Measurements from ENCODE around the gene NBPF11. TPM values are rescaled to one million over a fixed set of nuclear protein-coding genes. Genes with fewer than 3 reads are reported as not detected.
A peak's percentile ranks its signal among the peaks of the same experiment; 100 is the strongest.
"Not testable (repeated sequence)": the region's sequence is repeated elsewhere in the genome, so short reads cannot be mapped to it uniquely, and the experiment has no call there.

NBPF11 gene, protein sequence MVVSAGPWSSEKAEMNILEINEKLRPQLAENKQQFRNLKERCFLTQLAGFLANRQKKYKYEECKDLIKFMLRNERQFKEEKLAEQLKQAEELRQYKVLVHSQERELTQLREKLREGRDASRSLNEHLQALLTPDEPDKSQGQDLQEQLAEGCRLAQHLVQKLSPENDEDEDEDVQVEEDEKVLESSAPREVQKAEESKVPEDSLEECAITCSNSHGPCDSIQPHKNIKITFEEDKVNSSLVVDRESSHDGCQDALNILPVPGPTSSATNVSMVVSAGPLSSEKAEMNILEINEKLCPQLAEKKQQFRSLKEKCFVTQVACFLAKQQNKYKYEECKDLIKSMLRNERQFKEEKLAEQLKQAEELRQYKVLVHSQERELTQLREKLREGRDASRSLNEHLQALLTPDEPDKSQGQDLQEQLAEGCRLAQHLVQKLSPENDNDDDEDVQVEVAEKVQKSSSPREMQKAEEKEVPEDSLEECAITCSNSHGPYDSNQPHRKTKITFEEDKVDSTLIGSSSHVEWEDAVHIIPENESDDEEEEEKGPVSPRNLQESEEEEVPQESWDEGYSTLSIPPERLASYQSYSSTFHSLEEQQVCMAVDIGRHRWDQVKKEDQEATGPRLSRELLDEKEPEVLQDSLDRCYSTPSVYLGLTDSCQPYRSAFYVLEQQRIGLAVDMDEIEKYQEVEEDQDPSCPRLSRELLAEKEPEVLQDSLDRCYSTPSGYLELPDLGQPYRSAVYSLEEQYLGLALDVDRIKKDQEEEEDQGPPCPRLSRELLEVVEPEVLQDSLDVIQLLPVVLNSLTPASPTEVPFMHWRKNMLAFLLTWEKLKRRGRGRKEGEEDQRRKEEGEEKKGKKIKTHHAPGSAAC
- 10 to 100 TPM in 1 of 2 donors, 1 to 10 TPM in 1; 8.5 to 12.3 TPM for total RNA-seq

DNA sequence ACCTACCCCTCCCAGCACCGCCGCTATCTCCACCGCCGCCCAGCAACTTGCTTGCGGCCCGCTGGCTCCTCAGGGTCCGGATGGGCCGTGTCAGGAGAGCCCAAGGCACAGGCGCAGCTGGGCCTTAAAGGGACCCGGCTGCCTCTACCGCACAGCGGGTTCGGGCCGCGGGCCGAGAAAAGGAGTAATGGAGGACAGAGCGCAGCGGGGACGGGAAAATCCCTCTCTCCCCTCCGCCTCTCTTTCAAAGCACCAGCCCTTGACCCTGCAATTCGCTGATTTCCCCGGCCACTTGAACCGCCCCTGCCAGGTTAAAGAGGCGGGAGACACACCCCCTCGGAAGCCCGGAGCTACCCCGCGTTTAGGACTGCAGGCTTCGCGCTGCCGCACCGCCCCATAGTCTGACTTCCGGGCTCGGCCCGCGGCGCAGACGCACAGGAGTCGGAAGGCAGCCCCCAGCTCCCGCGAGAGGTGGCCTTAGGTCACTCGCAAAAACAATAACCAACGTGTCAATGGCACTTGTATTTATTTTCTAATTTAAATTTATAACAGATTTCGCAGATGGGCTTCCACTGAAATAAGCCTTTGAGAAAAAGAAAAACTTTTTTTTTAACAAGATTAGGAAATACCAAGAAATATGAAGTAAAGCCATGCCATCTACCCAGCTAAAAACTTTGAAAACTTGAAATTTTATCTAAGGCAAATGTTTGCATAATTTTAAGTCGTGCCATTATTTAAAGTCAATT, at the start of gene NBPF11:
Gene NBPF11 (minus strand): TSS at position 371 of the 746 bp plus-strand sequence. CDS start 25,278 bp downstream, outside the sequence.
- DNase-seq (ENCODE audit: low spot score) (peak; percentile 40), ATAC-seq (ENCODE audit: insufficient number of reproducible peaks, low FRiP score, low read depth) (peak; percentile 77)
- not testable (repeated sequence) for H3K9me3 ChIP-seq; H3K36me3 ChIP-seq; H3K27me3 ChIP-seq (replicated peaks; ENCODE audit: insufficient read depth)
- Histone ChIP-seq H3K27ac (peak within 1 kb of the TSS; percentile 61 to 68), H3K4me1 (ENCODE audit: control insufficient read depth in 1 of 2, low read depth in 2 of 2) (peaks cover 0 to 11% of the 10 kb centered on the region in 2 donors), H3K4me3 (peak within 1 kb of the TSS; percentile 77)

DNA sequence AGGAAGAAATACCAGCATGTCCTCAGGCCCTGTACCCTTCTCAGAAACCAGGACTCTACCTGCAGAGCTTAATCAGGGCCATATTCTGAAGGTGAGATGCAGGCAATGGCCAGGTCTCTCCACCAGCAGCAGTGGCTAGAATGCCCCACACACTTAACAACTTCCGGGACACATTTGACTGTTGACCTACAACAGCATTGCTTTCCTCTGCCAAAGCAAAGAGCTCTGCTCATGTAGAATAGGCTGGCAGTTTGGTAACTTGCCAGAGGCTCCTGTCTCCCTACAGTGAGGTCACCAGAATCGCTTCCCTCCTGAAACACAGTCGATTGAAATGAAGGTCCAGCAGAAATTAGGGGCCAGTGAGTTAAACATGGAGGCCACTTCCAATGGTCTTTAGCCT, 45.3 kb upstream of the NBPF11 start:
- not testable (repeated sequence) for H3K36me3 ChIP-seq; H3K9me3 ChIP-seq; H3K4me3 ChIP-seq; H3K4me1 ChIP-seq (ENCODE audit: control insufficient read depth in 1 of 2, low read depth in 2 of 2); H3K27me3 ChIP-seq (replicated peaks; ENCODE audit: insufficient read depth); DNase-seq (ENCODE audit: low spot score); ATAC-seq (ENCODE audit: insufficient number of reproducible peaks, low FRiP score, low read depth); H3K27ac ChIP-seq

DNA sequence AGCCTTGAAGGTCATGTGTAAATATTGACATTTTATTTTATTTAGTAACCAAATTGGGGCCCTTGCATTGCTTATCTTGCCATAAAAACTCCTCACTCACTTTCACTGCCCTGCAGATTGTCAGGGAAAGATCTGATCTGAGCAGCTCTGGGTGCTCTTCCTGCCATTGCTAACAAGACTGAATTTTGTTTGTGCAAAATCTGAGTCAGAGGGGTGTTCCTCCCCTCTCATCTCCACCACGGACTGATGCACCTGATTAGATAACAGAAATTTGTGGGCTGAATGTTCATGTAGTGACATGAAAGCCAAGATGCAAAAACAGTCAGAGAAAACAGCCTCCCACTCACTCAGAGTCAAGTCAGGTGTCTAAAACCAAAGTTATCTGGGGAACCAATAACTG, 44.9 kb upstream of the NBPF11 start:
- H3K27me3 ChIP-seq (replicated peaks; ENCODE audit: insufficient read depth); ATAC-seq (ENCODE audit: insufficient number of reproducible peaks, low FRiP score, low read depth); H3K36me3 ChIP-seq; H3K9me3 ChIP-seq; DNase-seq (ENCODE audit: low spot score); H3K4me1 ChIP-seq (ENCODE audit: control insufficient read depth in 1 of 2, low read depth in 2 of 2); H3K4me3 ChIP-seq; H3K27ac ChIP-seq: not testable (repeated sequence)

DNA sequence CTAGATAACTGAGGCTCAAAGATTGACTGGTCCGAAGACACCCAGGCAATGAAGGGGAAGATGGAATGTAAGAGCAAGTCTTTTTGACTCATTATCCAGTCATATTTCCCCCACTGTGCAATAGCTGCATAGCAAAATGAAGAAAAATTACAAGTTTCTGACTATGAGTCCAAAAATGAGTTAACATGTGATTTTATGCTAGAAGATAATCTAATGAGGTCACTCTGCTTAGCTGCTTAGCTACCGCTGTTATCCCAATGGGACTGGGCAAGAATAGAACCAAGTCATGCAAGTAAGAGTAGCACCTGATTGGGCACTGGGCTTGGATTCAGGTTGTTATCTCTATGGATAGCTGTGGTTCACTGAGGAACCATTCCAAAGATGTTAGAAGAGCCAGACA, 43.0 kb upstream of the NBPF11 start:
- not testable (repeated sequence) for ATAC-seq (ENCODE audit: insufficient number of reproducible peaks, low FRiP score, low read depth); H3K36me3 ChIP-seq

DNA sequence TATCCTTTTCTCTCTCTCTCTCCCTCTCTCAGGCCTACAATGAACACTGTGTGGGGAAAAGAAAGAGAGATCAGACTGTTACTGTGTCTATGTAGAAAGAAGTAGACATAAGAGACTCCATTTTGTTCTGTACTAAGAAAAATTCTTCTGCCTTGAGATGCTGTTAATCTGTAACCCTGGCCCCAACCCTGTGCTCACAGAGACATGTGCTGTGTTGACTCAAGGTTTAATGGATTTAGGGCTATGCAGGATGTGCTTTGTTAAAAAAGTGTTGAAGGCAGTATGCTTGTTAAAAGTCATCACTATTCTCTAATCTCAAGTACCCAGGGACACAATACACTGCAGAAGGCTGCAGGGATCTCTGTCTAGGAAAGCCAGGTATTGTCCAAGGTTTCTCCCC, 36.7 kb upstream of the NBPF11 start:
- not testable (repeated sequence) for H3K4me3 ChIP-seq; H3K27me3 ChIP-seq (replicated peaks; ENCODE audit: insufficient read depth); H3K36me3 ChIP-seq; H3K4me1 ChIP-seq (ENCODE audit: control insufficient read depth in 1 of 2, low read depth in 2 of 2); DNase-seq (ENCODE audit: low spot score); H3K27ac ChIP-seq; H3K9me3 ChIP-seq; ATAC-seq (ENCODE audit: insufficient number of reproducible peaks, low FRiP score, low read depth)

More for the DNA sequence above, 43.0 kb upstream of the NBPF11 start:
- not testable (repeated sequence) for H3K9me3 ChIP-seq; H3K4me3 ChIP-seq; DNase-seq (ENCODE audit: low spot score); H3K27me3 ChIP-seq (replicated peaks; ENCODE audit: insufficient read depth); H3K27ac ChIP-seq; H3K4me1 ChIP-seq (ENCODE audit: control insufficient read depth in 1 of 2, low read depth in 2 of 2)

DNA sequence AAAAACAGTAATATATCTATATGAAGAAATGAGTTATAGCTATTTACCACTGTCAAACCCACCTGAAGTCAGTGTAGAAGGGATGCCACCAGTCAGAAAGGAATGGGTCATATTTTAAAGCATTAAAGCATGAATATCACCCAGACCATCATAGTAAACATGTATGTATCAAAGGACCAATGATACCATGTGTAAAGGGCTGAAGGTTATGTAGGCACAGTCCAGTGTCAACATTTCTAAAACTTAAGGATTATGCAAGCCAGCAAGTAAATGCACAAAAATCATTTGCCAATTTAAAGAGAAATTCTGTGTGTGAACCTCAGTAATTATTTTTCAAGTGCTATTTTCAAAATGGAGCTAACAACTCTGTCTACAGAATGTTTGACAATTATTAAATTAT, 26.6 kb upstream of the NBPF11 start:
- not testable (repeated sequence) for H3K4me3 ChIP-seq; H3K36me3 ChIP-seq; H3K27me3 ChIP-seq (replicated peaks; ENCODE audit: insufficient read depth); ATAC-seq (ENCODE audit: insufficient number of reproducible peaks, low FRiP score, low read depth); H3K4me1 ChIP-seq (ENCODE audit: control insufficient read depth in 1 of 2, low read depth in 2 of 2); H3K27ac ChIP-seq; DNase-seq (ENCODE audit: low spot score); H3K9me3 ChIP-seq

DNA sequence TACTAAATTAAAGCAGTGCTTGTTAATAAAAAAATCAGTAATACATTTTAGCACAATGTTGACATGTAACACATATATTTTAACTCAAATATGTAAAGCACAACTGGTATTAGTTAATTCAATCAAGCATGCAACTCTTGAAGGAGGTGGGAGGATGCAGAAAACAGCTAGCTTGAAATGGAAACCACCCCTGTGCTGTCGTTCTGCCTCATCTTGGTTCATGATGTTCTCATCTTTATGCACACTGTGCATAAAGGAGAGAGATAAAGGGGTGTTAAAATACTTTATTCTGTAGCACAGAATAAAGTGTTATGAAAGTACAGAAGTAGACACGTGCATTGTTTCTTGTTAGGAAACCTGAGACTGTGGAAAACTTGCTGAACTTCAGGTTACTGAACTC, 23.3 kb upstream of the NBPF11 start:
- H3K27me3 ChIP-seq (replicated peaks; ENCODE audit: insufficient read depth); H3K4me3 ChIP-seq; DNase-seq (ENCODE audit: low spot score); H3K9me3 ChIP-seq; H3K36me3 ChIP-seq; H3K27ac ChIP-seq; H3K4me1 ChIP-seq (ENCODE audit: control insufficient read depth in 1 of 2, low read depth in 2 of 2); ATAC-seq (ENCODE audit: insufficient number of reproducible peaks, low FRiP score, low read depth): not testable (repeated sequence)

DNA sequence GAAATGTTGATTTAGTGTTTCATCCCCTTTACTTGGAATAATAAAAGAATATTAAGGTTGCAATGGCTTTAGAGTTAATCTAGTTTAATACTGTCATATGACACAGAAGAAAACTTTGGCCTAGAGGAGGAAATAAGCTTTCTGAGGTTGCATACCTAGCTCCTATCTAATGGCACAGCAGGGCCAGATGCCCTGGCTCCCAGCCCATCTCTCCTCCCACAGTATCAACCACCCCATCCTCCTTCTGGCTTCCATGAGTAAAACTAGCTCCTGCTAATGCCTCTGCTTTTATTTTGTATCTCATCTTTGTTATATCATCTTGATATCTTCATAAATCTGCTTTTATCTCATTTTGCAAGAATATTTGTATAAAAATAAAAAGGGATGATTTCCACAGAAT, 19.9 kb upstream of the NBPF11 start:
- DNase-seq (ENCODE audit: low spot score); H3K4me3 ChIP-seq; H3K9me3 ChIP-seq; H3K27me3 ChIP-seq (replicated peaks; ENCODE audit: insufficient read depth); H3K4me1 ChIP-seq (ENCODE audit: control insufficient read depth in 1 of 2, low read depth in 2 of 2); H3K36me3 ChIP-seq; H3K27ac ChIP-seq; ATAC-seq (ENCODE audit: insufficient number of reproducible peaks, low FRiP score, low read depth): not testable (repeated sequence)

All from thoracic aorta (tissue), 2 donors.